HG03175 (cell line): ENCODE measurements around the gene WNT4.

ENCODE experiments used
- ATAC-seq: cut with Tn5 transposase; IDR thresholded peaks from one replicate; pipeline ENCODE4 v1.9.1; 2021; ENCODE audit warnings: mild to moderate bottlenecking, moderate library complexity; ENCODE audit not compliant: unreplicated experiment

The WNT4 gene

GRCh38 chr1:22143065-22144033 lies at the start of gene WNT4:
Gene WNT4, minus strand, starts transcription at chr1:22143097. Its CDS starts 175 bp downstream, at chr1:22142922.
- no peak for ATAC-seq

- no peak for ATAC-seq
Measured at GRCh38 chr1:22190731-22191130, 47.8 kb upstream of the WNT4 start.

- ATAC-seq = no peak
Measured at GRCh38 chr1:22190251-22190650, 47.4 kb upstream of the WNT4 start.

- ATAC-seq = no peak
Measured at GRCh38 chr1:22189619-22190018, 46.7 kb upstream of the WNT4 start.

DNA sequence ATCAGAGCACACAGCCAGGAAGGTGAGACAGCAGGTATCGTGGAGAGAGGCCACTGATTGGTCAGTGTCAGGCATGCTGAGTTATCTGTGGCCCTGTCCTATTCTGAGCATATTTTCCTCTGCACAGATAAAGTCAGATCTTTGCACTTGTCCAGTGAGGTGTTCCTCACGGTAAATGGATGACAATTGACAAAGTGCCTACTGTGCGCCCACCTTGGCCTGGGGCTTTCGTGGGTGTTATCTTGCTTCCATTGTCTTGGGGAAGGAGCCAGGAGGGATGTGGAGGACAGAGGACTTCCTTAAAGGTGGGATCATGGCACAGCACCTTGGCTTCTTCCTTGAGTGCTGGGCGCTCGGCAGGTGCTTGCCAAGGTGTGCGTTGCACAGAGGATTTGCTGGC lies 46.0 kb upstream of the WNT4 start:
- ATAC-seq = no peak

DNA sequence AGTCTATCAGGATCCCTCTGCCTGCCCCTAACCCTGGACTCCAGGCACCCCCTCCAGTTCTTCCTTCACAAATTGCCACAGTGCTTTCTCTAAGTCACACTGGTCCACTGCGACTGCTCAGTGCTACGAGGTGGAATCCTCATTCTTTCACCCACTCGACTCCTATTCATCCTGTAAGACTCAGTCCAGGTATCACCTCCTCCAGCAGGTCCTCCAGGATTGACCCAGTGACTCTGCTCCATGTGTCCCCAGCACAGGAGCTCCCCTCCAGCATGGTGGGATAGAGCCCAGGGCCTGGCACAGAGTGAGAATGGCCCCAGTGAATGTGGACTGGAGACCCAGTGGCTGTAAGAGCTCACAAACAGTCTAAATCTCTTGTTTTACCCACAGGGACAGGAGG lies 45.5 kb upstream of the WNT4 start:
- ATAC-seq = no peak

GRCh38 chr1:22186311-22186710 lies 43.4 kb upstream of the WNT4 start:
- ATAC-seq = no peak

DNA sequence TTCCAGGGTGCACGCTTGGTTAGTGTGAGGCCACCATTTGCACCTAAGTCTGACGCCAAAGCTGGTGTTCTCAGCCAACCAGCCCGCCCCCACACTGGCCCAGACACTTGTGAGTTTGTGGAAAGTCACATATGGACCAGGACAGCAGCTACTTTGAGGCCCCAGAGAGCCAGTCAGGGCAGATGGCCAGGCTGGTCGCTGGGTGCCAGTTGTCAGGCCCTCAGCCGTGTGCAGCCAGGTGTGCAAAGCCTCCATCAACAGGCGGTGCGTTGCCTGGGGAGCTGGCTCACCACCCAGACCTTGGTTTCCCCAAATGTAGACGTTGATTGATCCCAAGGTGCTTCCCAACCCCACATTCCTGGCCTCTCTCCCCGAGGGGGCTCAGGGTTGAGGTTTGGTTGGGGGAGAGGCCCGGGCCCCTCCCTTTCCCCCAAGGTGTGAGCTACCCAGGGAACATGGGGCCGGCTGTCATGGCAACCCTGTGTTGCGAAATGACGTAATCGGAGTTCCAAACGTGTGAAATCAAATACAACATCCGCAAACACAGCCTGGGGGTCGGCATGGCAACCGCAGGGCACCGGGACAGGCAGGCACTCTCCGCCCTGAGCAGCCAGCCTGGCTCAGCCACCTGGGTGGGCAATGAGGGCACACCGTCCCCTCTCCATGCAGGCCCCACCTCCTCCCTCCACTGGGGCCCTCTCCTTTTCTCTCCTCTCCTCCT lies 42.2 kb upstream of the WNT4 start:
- no peak for ATAC-seq

DNA sequence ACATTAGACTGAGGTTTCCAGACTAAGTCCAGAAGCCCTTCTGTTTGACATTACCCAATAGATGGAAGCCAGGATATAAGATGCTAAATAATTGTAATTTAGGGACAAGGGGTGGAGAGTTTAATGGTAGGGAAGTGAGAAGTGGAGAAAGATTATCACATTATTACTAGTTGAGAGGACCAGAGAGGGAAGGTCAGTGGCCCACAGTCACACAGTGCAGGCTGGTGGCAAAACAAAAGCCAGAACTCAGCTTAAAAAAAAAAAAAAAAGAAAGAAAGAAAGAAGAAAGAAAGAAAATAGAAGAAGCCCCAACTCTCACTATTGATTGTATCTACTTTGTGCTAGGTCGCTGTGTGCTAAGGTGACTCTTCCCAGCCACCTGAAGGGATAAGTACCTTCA lies 41.6 kb upstream of the WNT4 start:
- ATAC-seq = no peak

GRCh38 chr1:22182715-22183114 lies 39.8 kb upstream of the WNT4 start:
- no peak for ATAC-seq

- ATAC-seq = no peak
Measured at GRCh38 chr1:22179197-22179803, 36.4 kb upstream of the WNT4 start.

GRCh38 chr1:22177354-22178003 lies 34.6 kb upstream of the WNT4 start:
- ATAC-seq = no peak

- ATAC-seq = no peak
Measured at GRCh38 chr1:22176258-22176657, 33.4 kb upstream of the WNT4 start.

DNA sequence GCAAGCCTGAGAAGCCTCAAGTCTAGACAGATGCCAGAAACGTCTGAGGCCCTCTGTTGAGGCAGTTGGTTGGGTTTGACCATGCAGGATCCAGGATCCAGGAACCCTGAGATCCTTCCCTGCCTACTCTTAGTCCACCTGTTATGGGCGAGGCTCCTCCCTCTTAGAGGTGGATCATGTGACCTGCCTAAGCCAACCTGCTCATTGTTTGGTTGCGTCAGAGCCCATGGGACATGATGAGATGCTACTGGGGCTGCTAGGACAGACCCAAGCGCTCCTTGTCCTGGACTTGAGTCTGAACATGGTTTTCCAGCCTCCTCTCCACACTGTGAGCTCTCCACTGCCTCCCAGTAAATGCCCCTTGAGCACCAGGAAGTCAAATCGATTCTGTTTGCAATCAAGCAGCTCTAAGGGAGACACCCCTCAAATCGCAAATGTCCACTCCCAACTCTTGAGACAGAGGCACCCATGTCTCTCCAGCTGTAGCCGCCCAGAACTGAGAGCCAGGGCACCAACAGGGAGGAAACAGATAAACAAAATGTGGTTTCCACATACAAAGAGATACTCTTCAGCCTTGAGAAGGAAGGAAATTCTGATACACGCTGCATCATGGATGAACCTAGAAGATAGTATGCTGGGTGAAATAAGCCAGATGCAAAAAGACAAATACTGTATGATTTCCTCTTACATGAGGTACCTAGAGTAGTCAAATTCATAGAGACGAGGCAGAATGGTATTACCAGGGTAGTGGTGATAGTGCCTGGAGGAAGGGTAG lies 31.7 kb upstream of the WNT4 start:
- ATAC-seq = no peak

DNA sequence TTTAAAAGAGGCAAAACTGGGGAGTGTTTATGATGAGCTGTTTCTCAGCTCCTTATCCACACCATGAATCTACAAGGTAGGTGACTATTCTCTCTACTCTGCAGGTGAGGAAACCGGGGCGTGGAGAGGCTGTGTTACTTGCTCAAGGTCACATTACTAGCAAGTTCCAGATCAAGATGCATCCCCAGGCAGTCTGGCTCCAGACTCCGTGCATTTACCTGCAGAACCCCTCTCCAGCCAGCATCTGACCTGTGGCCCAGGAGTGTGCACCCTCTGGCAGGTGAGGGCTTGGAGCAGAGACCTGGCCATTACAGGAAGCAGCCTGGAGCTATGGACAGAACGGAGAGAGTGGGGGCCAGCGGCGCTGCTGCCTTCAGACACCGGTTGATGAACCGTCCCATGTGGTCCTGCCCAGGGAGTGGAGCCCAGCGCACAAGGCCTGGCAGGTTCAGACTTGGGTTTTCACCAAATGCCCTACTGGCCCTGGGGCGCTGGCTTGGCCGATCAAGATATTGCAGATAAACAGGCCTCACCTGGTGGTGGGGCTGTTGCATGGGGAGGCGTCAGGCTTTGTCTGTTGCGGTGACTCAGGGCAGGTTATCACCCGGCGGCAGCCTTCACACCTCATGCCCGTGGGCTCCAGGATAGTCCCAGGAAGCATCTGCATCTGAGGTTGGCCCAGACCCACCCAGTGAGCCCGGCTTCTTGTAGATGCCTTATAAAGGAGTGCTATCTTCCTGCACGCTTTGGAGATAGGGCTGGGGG lies 29.2 kb upstream of the WNT4 start:
- ATAC-seq = no peak

DNA sequence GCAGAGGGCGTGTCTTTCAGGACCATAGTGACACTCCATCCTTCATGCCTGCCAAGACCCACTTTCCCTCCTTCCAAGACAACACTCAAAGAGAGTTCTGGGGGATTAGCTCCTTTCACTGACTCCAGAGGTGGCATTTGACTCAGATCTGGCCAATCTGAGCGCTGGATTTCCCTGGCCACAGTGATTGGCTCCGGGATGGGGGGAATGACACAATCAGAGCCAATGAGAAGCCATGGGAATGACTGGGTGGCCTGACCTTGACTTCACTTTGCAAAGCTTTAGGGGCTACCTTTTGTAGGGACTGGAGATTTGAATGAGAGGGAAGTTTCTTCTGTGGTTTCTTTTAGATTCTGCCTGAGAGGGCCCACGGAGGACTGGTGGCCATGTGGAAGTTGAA lies 26.9 kb upstream of the WNT4 start:
- no peak for ATAC-seq

DNA sequence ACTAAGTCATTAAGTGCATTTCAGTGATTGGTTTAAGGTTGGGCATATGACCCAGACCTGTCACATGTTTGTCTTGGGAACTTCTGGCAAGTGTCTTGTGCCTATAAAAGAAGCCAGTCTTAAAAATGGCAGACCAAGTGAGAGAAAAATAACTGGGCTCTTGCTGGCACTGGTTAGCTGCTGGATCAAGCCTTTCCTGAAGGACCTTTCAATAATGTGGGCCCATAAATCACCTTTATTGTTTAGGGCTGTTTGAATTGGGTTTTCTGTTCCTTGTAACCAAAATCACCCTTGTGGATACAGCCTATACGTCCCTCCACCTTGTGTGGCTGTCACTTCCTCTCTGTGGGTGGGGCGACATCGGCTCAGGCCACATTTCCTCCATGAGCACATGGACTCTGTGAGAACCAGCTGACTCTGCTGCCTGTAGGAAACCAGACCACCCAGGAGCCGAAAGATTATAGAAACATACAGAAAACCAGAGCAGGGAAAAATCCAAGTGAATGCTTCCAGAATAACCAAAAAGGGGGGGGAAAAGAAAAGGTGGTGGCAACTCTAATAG lies 25.6 kb upstream of the WNT4 start:
- no peak for ATAC-seq

- ATAC-seq = no peak
Measured at GRCh38 chr1:22166439-22166838, 23.5 kb upstream of the WNT4 start.
